ENCODE measurements around the gene LRRC15.

Gene LRRC15

DNA sequence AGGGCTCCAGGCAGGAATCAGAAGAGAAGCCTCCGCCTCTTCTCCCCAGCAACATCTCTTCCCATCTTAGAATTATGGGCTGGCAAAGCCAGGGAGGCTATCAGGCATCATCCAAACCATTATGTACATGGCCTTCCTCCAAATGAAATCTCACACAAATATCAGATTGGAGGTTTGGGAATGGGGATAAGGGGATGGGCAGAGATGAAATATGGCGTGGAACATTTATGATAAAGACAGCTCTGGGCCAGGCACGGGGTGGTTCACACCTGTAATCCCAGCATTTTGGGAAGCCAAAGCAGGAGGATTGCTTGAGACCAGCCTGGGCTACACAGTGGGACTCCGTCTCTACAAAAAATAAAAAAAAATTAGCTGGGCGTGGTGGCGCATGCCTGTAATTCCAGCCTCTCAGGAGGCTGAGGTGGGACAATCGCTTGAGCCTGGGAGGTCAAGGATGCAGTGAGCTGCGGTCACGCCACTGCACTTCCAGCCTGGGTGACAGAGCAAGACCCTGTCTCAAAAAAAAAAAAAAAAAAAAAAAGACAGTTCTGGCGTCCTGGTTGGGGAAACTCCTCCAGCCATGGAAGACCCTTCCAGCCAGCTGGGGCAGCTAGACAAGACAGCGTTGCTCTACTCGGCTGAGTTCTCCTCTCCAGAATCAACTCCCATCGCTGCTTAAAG is 55.0 kb downstream of the LRRC15 start:
- Histone ChIP-seq H3K9me3 (ENCODE audit: control insufficient read depth in 1 of 2, low read length in 2 of 2) (peaks cover 0 to 4% of the 10 kb centered on the region in 2 donors), H3K36me3 (ENCODE audit: control insufficient read depth in 1 of 2, insufficient read depth in 2 of 2, low read length in 2 of 2) (no peaks in the 10 kb centered on the region), H3K4me1 (ENCODE audit: control insufficient read depth in 1 of 2, insufficient read depth in 2 of 2, low read length in 2 of 2) (peaks cover 3 to 14% of the 10 kb centered on the region in 2 donors), H3K27ac (ENCODE audit: low read length) (peak overlapping the region; percentile 77), H3K4me3 (ENCODE audit: low read depth in 1 of 2, low read length in 2 of 2) (peak overlapping the region in 1 of 2 donors; percentile 64), H3K27me3 (ENCODE audit: low read depth, low read length) (no peaks in the 10 kb centered on the region)

DNA sequence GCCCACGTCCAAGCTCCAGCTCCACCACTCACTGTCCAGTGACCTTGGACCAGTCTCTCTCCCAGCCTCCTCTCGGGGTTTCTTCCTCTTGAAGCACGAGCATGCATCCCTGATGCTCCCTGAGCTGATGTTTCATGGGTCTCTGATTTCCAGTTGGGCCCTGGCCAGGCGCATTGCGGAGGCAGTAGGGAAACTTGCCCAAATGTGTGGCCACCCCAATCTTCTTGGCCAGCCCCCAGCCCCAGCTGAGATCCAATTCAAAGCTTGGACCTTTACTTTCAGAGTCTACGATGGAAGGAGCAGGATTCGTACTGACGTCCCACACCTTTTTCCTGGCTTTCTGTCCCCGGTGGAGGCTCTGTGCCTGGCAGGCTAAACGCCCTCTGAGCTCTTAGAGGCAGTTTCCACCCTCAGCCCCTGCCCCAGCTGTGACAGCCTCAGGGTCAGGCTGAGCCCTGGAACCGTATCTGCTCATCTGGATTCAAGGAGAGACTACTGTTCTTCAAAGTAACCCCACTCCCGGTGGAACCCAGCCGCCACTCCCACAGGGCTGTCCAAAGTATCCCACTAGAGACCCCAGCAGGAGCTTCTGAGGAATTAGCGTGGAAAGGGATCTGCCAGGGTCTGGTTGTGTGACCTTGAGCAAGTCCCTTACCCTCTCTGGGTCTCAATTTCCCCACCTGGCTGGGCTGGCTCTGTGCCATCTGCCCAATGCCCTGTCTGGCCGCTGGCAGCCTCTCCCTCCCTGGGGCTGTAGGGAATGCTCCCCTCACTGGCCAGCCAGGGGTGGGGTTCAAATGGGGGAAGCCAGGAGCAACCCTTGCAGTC is 55.8 kb downstream of the LRRC15 start:
- no peak overlapping the region for H3K4me3 ChIP-seq (ENCODE audit: low read depth in 1 of 2, low read length in 2 of 2)
- H3K9me3 ChIP-seq (ENCODE audit: control insufficient read depth in 1 of 2, low read length in 2 of 2): no peaks in the 10 kb centered on the region
- H3K36me3 ChIP-seq (ENCODE audit: control insufficient read depth in 1 of 2, insufficient read depth in 2 of 2, low read length in 2 of 2): no peaks in the 10 kb centered on the region
- peaks cover 3 to 14% of the 10 kb centered on the region in 2 donors for H3K4me1 ChIP-seq (ENCODE audit: control insufficient read depth in 1 of 2, insufficient read depth in 2 of 2, low read length in 2 of 2)
- peak overlapping the region; percentile 31 for H3K27ac ChIP-seq (ENCODE audit: low read length)
- H3K27me3 ChIP-seq (ENCODE audit: low read depth, low read length): no peaks in the 10 kb centered on the region

DNA sequence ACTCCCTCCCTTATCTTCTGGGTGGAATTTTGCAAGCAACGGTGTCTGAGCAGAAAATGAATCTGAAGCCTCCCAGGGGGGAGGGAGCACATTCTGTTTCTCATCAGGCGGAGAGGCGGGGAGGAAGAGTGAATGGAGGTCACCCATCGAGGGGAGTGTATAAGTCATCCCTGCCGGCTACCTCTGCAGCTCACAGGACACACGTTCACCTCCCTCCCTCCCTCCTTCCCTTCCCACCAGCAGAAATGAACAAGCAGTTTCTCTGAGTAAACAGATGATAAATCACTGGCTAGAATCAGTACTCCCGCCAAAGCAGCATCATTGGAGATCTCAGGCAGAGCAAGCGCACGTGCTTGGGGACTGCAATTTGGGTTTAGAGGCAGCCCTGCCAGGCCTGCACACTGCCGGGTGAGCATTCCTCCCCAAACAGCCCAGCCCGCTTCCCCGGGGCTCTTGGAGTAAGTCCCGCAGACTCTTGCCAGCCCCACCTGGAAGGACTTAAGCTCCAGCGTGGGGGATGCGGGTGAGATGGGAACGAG is 56.7 kb downstream of the LRRC15 start:
- Histone ChIP-seq H3K27me3 (ENCODE audit: low read depth, low read length) (no peaks in the 10 kb centered on the region), H3K36me3 (ENCODE audit: control insufficient read depth in 1 of 2, insufficient read depth in 2 of 2, low read length in 2 of 2) (no peaks in the 10 kb centered on the region), H3K27ac (ENCODE audit: low read length) (peak overlapping the region; percentile 31), H3K4me3 (ENCODE audit: low read depth in 1 of 2, low read length in 2 of 2) (peak overlapping the region in 1 of 2 donors; percentile 20), H3K4me1 (ENCODE audit: control insufficient read depth in 1 of 2, insufficient read depth in 2 of 2, low read length in 2 of 2) (peaks cover 3 to 14% of the 10 kb centered on the region in 2 donors), H3K9me3 (ENCODE audit: control insufficient read depth in 1 of 2, low read length in 2 of 2) (no peaks in the 10 kb centered on the region)

DNA sequence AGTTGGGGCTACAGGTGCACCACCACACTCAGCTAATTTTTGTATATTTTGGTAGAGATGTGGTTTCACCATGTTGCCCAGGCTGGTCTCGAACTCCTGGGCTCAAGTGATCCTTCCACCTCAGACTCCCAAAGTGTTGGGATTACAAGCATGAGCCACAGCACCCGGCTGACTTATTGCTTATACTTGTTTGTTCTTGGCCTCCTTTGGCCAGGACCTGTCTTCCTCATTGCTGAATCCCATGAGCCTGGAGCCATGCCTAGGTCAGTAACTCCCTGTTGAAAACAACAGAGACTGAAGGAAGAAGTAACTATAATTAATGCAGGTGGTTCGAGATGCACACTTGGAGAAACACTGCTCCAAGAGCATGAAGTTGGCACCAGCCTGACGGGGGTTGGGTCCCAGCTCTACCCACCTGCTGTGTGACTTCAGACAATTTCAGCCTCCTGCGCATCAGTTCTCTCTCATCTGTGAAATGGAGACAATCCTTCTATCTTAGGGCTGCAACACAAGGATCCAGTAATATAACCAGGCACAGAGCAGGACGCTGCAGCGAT is 57.3 kb downstream of the LRRC15 start:
- peaks cover 3 to 14% of the 10 kb centered on the region in 2 donors for H3K4me1 ChIP-seq (ENCODE audit: control insufficient read depth in 1 of 2, insufficient read depth in 2 of 2, low read length in 2 of 2)
- H3K27me3 ChIP-seq (ENCODE audit: low read depth, low read length): no peaks in the 10 kb centered on the region
- no peak overlapping the region for H3K27ac ChIP-seq (ENCODE audit: low read length)
- H3K4me3 ChIP-seq (ENCODE audit: low read depth in 1 of 2, low read length in 2 of 2): no peak overlapping the region
- H3K36me3 ChIP-seq (ENCODE audit: control insufficient read depth in 1 of 2, insufficient read depth in 2 of 2, low read length in 2 of 2): no peaks in the 10 kb centered on the region
- no peaks in the 10 kb centered on the region for H3K9me3 ChIP-seq (ENCODE audit: control insufficient read depth in 1 of 2, low read length in 2 of 2)

DNA sequence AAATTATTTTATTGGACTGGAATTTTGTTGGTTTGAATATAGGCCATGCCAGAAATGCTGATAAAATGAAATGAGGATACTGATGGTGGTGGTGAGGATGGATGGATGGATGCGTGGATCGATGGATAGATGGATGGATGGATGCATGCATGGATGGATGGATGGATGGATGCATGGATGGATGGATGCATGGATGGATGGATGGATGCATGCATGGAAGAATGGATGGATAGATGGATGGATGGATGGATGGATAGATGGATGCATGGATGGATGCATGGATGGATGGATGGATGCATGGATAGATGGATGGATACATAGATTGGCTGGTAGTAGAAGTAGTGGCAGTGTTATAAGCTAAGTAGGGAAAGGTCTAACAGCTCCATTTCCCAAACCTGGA is 58.5 kb downstream of the LRRC15 start:
- no peaks in the 10 kb centered on the region for H3K27me3 ChIP-seq (ENCODE audit: low read depth, low read length)
- H3K4me1 ChIP-seq (ENCODE audit: control insufficient read depth in 1 of 2, insufficient read depth in 2 of 2, low read length in 2 of 2): peaks cover 3 to 12% of the 10 kb centered on the region in 2 donors
- no peak overlapping the region for H3K27ac ChIP-seq (ENCODE audit: low read length)
- no peaks in the 10 kb centered on the region for H3K9me3 ChIP-seq (ENCODE audit: control insufficient read depth in 1 of 2, low read length in 2 of 2)
- no peaks in the 10 kb centered on the region for H3K36me3 ChIP-seq (ENCODE audit: control insufficient read depth in 1 of 2, insufficient read depth in 2 of 2, low read length in 2 of 2)
- no peak overlapping the region for H3K4me3 ChIP-seq (ENCODE audit: low read depth in 1 of 2, low read length in 2 of 2)

DNA sequence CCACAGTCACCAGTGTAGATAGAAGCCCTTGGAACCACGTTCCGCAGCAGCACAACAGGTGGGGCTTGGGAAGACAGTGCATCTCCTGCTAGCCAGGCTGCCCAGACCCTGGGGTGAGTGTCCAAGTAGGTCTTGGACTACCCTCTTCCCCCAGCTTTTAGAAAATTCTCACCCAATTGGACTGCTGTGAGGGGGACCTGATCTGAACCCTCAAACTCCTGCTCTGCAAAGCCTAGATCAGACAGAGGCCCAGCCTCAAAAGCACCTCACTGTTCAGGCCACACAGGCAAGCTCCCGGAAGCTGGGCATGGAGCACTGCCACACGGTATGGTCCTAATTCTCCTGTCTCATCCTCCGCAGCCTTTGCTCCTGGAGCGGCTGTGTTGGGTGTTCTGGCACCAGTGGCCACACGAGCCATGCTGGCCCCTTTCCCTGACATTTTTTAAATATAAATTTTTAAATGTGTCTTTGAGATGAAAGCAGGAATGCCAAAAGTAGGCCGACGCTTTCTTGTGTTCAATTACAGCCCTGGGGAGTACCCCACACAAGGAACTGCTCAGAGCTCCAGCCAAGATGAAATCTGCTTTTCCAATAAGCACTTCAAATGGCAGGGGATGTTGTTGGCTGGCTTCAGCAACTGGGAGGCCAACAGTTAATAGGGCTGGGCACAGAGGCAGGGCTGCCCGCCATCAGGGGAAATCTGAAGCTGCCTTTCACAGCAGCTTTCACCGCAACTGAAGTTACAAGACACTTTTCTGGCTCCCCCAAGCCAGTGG is 59.3 kb downstream of the LRRC15 start:
- Histone ChIP-seq H3K27me3 (ENCODE audit: low read depth, low read length) (no peaks in the 10 kb centered on the region), H3K4me1 (ENCODE audit: control insufficient read depth in 1 of 2, insufficient read depth in 2 of 2, low read length in 2 of 2) (peaks cover 2 to 9% of the 10 kb centered on the region in 2 donors), H3K27ac (ENCODE audit: low read length) (no peak overlapping the region), H3K4me3 (ENCODE audit: low read depth in 1 of 2, low read length in 2 of 2) (no peak overlapping the region), H3K36me3 (ENCODE audit: control insufficient read depth in 1 of 2, insufficient read depth in 2 of 2, low read length in 2 of 2) (no peaks in the 10 kb centered on the region), H3K9me3 (ENCODE audit: control insufficient read depth in 1 of 2, low read length in 2 of 2) (no peaks in the 10 kb centered on the region)

DNA sequence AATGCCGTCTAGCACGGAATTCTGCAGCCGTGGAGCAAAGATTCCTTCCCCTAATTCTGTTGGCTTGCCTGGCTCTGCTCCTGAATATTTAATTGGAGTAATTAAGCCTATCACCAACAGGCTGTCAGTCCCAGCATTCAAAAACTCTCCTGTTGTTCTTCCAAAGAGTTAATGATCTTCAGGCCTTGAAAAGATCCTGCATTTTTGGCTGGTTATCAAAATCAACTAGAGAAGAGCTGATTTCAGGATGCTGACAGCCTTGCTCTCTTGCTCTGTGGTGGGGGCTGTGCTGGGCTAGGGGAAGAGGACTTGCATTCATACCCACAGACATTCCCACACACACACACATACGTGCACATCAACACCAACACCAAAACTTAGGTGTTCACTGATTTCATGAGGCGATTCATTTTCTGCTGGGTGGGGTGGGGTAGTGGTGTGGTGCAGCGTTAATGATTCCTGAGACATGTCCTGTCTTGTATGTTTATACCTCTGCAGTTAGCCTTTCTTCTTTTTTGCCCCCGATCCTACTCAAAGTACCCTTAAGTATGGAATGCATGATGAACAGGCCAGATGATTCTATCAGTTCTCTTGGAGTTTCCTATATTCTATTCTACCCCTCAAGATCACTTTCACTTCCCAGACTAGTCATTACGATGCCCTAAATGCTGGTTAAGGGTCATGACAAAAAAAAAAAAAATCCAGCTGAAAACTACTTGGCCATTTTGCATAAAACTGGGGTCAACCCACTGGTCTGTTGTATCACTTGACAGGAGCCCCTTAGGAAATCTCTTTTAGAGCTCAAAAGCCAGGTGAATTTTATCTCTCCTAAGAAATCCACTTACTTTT is 60.7 kb downstream of the LRRC15 start:
- Histone ChIP-seq H3K4me1 (ENCODE audit: control insufficient read depth in 1 of 2, insufficient read depth in 2 of 2, low read length in 2 of 2) (peaks cover 0 to 9% of the 10 kb centered on the region in 2 donors), H3K27me3 (ENCODE audit: low read depth, low read length) (no peaks in the 10 kb centered on the region), H3K27ac (ENCODE audit: low read length) (no peak overlapping the region), H3K4me3 (ENCODE audit: low read depth in 1 of 2, low read length in 2 of 2) (no peak overlapping the region), H3K36me3 (ENCODE audit: control insufficient read depth in 1 of 2, insufficient read depth in 2 of 2, low read length in 2 of 2) (no peaks in the 10 kb centered on the region), H3K9me3 (ENCODE audit: control insufficient read depth in 1 of 2, low read length in 2 of 2) (no peaks in the 10 kb centered on the region)

DNA sequence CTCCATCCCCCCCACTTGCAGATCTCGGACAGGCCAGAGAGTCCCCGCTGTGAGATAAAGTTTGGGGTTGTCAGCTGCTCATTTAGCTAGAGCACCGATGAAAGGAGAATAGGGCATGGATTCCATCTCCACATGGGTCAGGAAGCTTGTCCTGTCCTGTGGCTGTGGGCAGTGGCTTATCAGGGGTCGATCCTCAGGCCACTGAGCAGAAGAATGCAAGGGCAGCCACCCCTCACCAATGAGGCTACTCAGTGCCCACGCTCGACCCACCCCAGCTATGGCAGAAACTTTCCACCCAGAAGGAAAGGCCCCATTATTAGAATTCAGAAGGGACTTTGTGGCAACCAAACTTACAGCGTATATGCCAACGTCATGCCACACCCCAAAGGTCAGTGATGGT is 61.7 kb downstream of the LRRC15 start:
- Histone ChIP-seq H3K9me3 (ENCODE audit: control insufficient read depth in 1 of 2, low read length in 2 of 2) (no peaks in the 10 kb centered on the region), H3K27me3 (ENCODE audit: low read depth, low read length) (no peaks in the 10 kb centered on the region), H3K4me3 (ENCODE audit: low read depth in 1 of 2, low read length in 2 of 2) (no peak overlapping the region), H3K36me3 (ENCODE audit: control insufficient read depth in 1 of 2, insufficient read depth in 2 of 2, low read length in 2 of 2) (no peaks in the 10 kb centered on the region), H3K4me1 (ENCODE audit: control insufficient read depth in 1 of 2, insufficient read depth in 2 of 2, low read length in 2 of 2) (peaks cover 0 to 6% of the 10 kb centered on the region in 2 donors), H3K27ac (ENCODE audit: low read length) (no peak overlapping the region)

DNA sequence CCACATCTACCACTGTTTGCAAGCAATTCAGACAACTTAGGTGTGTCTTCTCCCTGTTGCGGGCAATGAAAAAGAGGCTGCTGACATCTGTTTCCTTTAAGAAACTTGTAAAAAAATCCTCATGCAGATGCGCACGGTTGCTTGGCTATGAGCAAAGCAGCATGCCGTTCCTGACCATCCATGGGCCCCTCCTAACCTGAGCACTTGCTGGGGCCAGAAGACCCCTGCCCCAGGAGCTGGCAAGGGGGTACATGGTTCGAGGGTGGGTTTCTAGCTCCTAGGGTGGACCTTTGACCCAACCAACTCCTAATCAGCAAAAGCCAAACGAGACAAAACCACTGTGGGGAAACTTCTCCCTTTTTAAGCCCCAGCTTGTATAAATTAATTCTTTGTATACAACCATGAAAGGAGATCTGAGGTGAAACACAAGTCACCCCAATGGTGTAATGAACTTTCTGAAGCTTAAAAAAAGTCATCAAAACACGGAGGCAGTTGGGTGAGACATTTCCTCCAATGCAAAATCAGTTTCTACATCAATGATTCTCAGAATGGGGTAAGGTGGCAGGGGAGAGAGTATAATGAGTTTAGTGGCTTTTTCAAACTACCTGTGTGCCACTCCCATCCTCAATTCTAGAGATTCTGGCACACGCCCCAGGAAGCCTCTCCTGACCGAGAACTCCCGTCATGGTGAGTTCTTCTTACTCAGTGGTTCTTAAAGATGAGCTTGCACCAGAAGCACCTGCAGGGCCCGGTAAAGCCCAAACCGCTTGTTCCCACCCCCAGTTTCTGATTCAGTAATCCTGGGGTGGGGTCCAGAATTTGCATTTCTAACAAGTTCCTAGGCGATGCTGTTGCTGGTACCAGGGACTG is 62.5 kb downstream of the LRRC15 start:
- peaks cover 0 to under 1% of the 10 kb centered on the region in 2 donors for H3K4me1 ChIP-seq (ENCODE audit: control insufficient read depth in 1 of 2, insufficient read depth in 2 of 2, low read length in 2 of 2)
- H3K27ac ChIP-seq (ENCODE audit: low read length): no peak overlapping the region
- no peaks in the 10 kb centered on the region for H3K9me3 ChIP-seq (ENCODE audit: control insufficient read depth in 1 of 2, low read length in 2 of 2)
- H3K27me3 ChIP-seq (ENCODE audit: low read depth, low read length): no peaks in the 10 kb centered on the region
- no peak overlapping the region for H3K4me3 ChIP-seq (ENCODE audit: low read depth in 1 of 2, low read length in 2 of 2)
- H3K36me3 ChIP-seq (ENCODE audit: control insufficient read depth in 1 of 2, insufficient read depth in 2 of 2, low read length in 2 of 2): no peaks in the 10 kb centered on the region

All from muscle layer of duodenum (tissue), 2 donors.